Muscle of back (tissue), 11 donors: ENCODE measurements around the gene SPDYE6. TPM values are rescaled to one million over a fixed set of nuclear protein-coding genes. Genes with fewer than 3 reads are reported as not detected.
"Not testable (repeated sequence)": the region's sequence is repeated elsewhere in the genome, so short reads cannot be mapped to it uniquely, and the experiment has no call there.

ENCODE experiments used
- DNase-seq, 3 donors: peaks; one replicate each; pipeline versions ENCODE4 v3.0.0 to v3.0.0-alpha.2; 2013
- polyA plus RNA-seq, 10 donors: library from polyadenylated mRNA; unstranded; fragments of 120-200 nt; gene quantifications; one replicate each; pipeline ENCODE4 v1.2.1, GENCODE V29; 2013; ENCODE audit not compliant: insufficient read length in 10 of 10

The SPDYE6 gene
- polyA plus RNA-seq, 10 donors = 1.5 to 9.4 (median 3.4) TPM; not detected in 1

DNA sequence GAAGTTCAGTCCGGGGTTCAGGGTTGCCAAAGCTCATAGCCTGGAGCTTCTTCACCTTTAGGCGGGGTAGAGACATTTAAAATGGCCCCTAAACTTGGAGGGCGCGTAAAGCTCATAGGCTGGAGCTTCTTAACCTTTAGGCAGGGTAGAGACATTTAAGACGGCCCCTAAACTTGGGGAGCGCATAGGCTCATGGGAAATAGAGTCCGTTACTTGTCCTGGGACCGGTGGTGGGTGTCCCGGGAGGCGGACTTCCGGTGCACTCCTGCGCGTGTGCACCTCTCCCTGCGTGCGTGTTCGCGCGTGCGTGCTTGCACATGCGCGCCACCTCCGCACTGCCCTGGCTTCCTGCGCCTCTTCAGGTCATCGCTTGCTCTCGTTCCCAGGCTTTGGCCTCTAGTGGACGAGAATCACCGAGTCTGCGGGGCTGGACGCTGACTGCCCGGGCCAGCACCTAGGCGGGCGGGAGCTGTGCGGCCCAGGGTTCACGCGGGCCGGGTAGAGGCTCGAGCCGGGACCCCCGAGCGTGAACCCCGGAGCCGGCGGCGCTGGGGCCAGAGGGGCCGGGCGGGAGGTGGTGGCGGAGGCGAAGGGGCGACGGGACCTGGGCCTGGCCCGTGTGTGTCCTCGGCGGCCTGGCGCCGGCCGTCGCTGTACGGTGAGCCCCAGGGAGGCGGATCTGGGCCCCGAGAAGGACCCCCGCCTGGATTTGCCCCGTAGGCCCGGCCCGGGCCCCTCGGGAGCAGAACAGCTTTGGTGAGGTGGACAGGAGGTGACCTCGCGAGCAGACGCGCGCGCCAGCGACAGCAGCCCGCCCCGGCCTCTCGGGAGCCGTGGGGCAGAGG is 7.5 kb upstream of the SPDYE6 start:
- DNase-seq = peak; percentile 96 to 98 (median 98)

DNA sequence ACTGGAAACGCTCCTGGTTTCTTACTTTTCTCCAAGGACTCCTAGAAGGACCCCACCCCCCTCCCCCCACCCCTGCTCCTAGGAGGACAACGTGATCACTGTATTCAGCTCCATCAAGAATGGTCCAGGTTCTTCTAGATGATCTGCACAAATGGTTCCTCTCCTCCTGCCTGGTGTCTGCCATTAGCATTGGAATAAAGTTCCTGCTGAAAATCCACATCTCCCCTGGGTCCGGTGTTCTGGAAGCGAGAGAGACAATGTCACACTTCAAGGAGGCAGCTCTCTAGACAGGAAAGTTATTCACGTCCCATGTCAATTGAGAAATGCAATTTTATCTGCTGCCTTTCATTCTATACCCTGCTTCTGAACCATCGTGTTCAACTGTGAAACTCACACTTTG is 9.3 kb downstream of the SPDYE6 start:
- not testable (repeated sequence) for DNase-seq

DNA sequence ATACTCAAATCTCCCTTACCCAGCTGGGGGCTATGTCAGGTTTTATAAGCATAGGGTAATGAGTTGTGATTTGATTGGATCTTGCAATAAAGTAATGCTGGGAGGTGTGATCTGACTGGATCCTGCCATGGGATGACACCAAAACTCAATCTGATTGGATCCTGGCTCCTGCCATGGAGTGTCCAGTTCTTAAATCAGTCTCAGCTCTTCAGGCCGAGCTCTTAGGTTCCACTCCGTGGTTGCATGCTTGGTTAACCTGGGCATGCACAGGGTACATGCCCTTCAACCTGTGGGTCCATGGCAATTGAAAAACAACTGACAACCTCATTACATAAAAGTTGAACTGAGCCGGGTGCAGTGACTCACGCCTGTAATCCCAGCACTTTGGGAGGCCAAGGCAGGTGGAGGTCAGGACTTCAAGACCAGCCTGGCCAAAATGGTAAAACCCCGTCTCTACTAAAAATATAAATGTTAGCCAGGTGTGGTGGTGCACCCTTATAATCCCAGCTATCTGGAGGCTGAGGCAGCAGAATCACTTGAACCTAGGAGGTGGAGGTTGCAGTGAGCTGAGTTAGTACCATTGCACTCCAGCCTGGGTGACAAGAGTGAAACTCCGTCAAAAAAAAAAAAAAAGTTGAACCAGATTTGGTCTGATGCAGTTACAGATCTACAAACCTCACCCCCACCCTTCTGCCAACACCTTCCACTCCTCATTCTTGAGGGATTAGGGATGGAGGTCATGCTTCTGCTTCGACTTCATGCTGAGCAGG is 15.5 kb downstream of the SPDYE6 start:
- DNase-seq = not testable (repeated sequence)

GRCh38 chr7:102337420-102337819 is 18.8 kb downstream of the SPDYE6 start:
- DNase-seq = not testable (repeated sequence)

DNA sequence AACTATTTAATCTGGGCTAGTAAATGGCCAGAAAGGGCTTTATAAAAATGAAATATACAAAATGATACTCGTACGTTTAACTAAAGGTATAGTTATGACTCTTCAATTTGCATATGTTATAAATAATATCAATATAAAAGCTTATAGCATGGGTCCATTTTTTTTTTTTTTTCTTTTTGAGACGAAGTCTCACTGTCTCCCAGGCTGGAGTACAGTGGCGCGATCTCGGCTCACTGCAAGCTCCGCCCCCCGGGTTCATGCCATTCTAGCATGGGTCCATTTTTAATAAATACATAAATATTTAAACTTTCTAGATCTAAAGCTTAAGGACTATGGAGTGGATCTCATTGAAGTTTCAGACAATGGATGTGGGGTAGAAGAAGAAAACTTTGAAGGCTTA is 19.2 kb downstream of the SPDYE6 start:
- not testable (repeated sequence) for DNase-seq

DNA sequence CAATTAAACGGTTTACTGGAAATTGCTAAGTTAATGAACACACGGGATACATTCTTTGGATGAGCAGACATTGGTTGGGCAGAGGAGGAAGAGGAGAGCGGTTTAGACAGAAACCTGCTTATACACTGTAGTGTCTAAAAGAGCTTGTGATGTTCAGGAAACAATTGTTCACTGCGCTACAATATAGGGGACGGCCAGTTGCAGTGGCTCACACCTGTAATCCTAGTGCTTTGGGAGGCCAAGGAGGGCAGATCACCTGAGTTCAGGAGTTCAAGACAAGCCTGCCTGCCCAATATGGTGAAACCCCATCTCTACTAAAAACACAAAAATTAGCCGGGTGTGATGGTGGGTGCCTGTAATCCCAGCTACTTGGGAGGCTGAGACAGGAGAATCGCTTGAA is 20.7 kb downstream of the SPDYE6 start:
- not testable (repeated sequence) for DNase-seq

GRCh38 chr7:102330666-102331460 is 25.4 kb downstream of the SPDYE6 start:
- DNase-seq = not testable (repeated sequence)

DNA sequence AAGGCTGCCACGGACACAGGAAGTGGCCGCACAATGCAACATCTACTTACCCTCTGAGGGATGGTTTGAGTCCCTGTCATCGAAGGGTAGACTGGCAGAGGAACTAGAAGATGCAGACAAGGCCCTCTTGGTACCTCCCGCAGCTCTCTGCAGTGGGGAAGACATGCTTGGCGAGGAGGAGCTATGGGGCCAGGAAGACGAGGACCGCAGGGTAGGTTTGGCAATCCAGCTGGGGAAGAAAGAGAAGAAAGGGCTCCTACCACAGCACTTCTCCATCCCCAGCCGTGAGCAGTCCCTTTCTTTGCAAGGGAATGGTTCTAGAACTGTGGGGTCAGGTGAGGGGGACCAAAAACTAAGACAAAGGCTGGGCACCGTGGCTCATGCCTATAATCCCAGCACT is 26.9 kb downstream of the SPDYE6 start:
- not testable (repeated sequence) for DNase-seq

DNA sequence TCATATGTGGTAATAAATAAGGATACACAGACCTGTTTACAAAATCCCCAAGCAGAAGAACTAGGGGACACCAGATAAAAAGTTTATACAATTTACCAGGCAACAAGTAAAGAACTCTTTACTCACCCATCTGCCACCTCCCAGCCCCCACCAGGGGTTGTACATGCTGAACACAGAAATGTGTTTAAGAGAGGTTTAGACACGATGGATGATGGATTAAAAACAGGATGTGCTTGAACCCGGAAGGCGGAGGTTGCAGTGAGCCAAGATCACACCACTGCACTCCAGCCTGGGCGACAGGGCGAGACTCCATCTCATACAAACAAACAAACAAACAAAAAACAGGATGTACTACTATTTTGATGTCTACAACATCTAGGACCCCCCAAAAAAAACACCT is 27.4 kb downstream of the SPDYE6 start:
- not testable (repeated sequence) for DNase-seq

- not testable (repeated sequence) for DNase-seq
Observed at GRCh38 chr7:102327183-102327582, 29.1 kb downstream of the SPDYE6 start.

GRCh38 chr7:102326157-102326889 is 29.9 kb downstream of the SPDYE6 start:
- DNase-seq = no peak

- not testable (repeated sequence) for DNase-seq
Observed at GRCh38 chr7:102325106-102325505, 31.1 kb downstream of the SPDYE6 start.

DNA sequence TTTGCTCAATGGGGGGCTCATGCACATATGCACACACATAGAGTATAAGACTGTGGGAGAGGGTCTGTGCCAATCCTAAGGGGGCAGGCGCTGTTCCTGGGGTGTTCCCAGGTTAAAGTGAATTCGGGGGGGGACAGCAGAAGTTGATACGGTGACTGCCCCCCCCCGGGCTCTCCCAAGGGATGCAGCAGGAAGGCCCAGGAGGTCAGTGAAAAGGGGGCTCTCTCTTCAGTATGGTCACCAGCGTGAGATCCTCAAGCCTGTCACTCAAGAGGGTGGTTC is 32.4 kb downstream of the SPDYE6 start:
- no peak for DNase-seq

DNA sequence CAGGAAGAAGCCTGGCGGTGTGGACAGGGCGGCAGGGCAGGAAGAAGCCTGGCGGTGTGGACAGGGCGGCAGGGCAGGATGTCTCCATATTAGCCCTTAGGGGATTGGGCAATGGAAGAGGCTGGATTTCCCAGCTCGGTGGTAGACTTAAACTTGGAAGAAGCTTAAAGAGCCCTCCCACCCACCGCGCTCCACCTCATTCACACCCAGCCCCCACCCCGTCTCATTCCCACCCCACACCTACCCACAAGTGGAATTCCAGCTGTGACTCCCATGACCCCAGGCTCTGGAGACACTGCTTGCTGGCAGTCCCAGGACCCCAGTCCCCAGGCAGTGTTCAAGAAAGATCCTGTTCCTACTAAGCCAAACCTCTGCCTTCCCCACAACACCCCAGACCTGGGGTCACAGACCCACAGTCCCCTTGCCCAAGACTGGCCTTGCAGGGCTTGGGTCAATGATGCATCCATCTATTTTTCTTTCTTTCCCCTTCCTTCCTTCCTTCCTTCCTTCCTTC is 34.0 kb downstream of the SPDYE6 start:
- DNase-seq = no peak

DNA sequence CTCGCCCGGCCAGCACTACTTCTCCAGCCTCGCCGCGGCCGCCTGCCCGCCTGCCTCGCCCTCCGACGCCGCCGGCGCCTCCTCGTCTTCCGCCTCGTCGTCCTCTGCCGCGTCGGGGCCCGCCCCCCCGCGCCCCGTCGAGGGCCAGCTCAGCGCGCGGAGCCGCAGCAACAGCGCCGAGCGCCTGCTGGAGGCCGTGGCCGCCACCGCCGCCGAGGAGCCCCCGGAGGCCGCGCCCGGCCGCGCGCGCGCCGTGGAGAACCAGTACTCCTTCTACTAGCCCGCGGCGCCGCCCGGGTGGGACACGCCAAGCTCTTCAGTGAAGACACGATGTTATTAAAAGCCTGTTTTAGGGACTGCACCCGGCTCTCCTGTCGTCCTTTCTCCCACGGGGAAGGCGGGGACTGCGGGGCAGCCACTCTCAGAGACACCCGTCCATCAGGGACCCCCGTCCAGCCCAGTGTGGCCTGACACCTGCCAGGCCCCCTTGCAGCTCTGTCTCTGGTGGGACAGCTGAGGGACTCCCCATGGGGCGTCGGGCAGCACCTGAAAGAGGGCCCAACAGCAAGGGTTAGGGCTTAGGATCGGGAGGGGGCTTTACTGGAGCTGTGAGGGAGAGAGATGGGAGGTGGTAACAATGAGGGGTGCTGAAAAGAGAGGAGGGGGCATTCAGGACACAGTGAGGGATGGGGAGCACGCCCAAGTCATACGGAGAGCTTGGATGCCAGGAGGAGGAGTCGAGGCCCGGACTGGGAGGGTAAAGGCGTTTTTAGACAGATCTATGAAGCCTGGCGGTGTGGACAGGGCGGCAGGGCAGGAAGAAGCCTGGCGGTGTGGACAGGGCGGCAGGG is 34.7 kb downstream of the SPDYE6 start:
- peak in 1 of 3 donors; percentile 55 for DNase-seq

GRCh38 chr7:102320601-102321350 is 35.5 kb downstream of the SPDYE6 start:
- no peak for DNase-seq

DNA sequence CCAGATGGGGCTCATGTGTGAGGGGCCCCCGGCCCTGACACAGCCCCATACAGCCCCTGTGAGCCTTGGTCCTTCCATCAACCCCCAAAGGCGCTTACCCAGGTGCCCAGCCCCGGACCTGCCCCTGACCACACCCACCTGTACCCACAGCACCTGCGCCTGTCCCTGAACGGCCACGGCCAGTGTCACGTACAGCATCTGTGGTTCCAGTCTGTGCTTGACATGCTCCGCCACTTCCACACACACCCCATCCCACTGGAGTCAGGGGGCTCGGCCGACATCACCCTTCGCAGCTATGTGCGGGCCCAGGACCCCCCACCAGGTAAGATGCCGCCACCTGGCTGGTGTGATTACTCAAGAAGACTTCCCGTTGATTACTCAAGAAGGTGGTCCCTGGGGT is 36.1 kb downstream of the SPDYE6 start:
- DNase-seq = no peak

- no peak for DNase-seq
Observed at GRCh38 chr7:102319671-102320070, 36.6 kb downstream of the SPDYE6 start.

DNA sequence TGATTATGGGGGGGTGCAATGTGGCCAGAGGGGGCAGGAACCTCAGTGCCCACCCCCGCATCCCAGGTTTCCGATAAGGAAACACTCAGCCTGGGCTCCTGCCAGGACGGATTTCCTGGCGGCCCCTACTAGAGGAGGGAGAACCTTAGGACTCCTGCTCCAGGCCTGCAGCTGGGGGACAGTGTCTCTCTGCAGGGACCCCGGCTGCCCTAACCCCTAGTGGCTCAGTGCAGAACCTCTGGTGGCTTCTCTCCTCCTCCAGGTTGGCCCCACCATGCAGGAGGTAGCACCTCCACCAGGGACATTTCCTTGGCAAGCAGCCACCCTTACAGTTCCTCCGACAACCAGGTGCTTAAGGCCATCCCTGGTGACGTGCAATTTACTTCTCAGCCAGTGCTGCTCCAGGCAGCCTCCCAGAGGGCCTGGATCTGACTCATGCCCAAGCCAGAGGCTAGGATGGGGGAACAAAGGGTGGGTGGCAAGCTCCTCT is 37.7 kb downstream of the SPDYE6 start:
- DNase-seq = no peak
